H1 (cell line): ENCODE data around the gene ARID1B. TPM values are rescaled to one million over a fixed set of nuclear protein-coding genes. Genes with fewer than 3 reads are reported as not detected.

ENCODE experiments used
- CTCF ChIA-PET: fragments of 300-600 bp; sonication (Branson Sonifier 250); formaldehyde crosslinking; loops from one replicate; lab custom pipeline; 2021; ENCODE audit not compliant: partially characterized antibody; lab: Charles Lee
- POLR2A ChIA-PET: fragments of 300-600 bp; sonication (Branson Sonifier 250); formaldehyde crosslinking; loops from one replicate; lab custom pipeline; 2021; ENCODE audit warnings: inconsistent platforms; ENCODE audit not compliant: partially characterized antibody; lab: Charles Lee
- DNase-seq, 2 experiments: peaks; one replicate each; pipeline versions ENCODE4 v3.0.0 to v3.0.0-alpha.2; 2010 to 2022; ENCODE audit warnings: low spot score in 2 of 2, low read depth in 1 of 2, mixed read lengths in 1 of 2
- FAIRE-seq: peaks from 2 replicates; lab custom pipeline; 2011; peaks lifted over from hg19 to GRCh38; lab: Jason Lieb, UNC
- H2AFZ ChIP-seq: 2 replicates; pipeline ENCODE4 v1.8.1; 2012; ENCODE audit warnings: low read length, inconsistent platforms
- H2AK5ac ChIP-seq: 2 replicates; pipeline ENCODE4 v1.6.1; 2013; ENCODE audit warnings: low read depth, low read length
- H2BK120ac ChIP-seq: replicated peaks from 2 replicates; pipeline ENCODE3; 2013; ENCODE audit warnings: low read depth, low read length, inconsistent platforms
- H2BK12ac ChIP-seq: 2 replicates; pipeline ENCODE4 v1.6.1; 2013; ENCODE audit warnings: low read depth, low read length
- H2BK15ac ChIP-seq: 2 replicates; pipeline ENCODE4 v1.6.1; 2013; ENCODE audit warnings: low read length
- H2BK20ac ChIP-seq: 2 replicates; pipeline ENCODE4 v1.6.1; 2013; ENCODE audit warnings: low read length
- H2BK5ac ChIP-seq: 2 replicates; pipeline ENCODE4 v1.6.1; 2013; ENCODE audit warnings: low read depth, low read length
- H3K14ac ChIP-seq: 2 replicates; pipeline ENCODE4 v1.6.1; 2013; ENCODE audit warnings: inconsistent platforms; ENCODE audit not compliant: insufficient read length
- H3K18ac ChIP-seq: 2 replicates; pipeline ENCODE4 v1.6.1; 2013; ENCODE audit warnings: low read length; ENCODE audit errors: extremely low read depth
- H3K23ac ChIP-seq: 2 replicates; pipeline ENCODE4 v1.6.1; 2013; ENCODE audit warnings: inconsistent platforms; ENCODE audit not compliant: insufficient read length
- H3K23me2 ChIP-seq: 2 replicates; pipeline ENCODE4 v1.6.1; 2013; ENCODE audit warnings: low read depth, low read length
- H3K27ac ChIP-seq: 2 replicates; pipeline ENCODE4 v1.6.1; 2011; ENCODE audit warnings: low read depth, low read length, inconsistent platforms
- H3K27me3 ChIP-seq, 4 experiments: replicated peaks in 1 of 4; 1 replicate in 1 of 4; 2 replicates in 3 of 4; pipeline versions ENCODE4 v1.6.1 to v1.8.1; 2011 to 2013; ENCODE audit warnings: low read length in 3 of 4, mild to moderate bottlenecking in 3 of 4, inconsistent platforms in 2 of 4, mixed read lengths in 2 of 4, moderate library complexity in 1 of 4; ENCODE audit not compliant: control insufficient read depth in 3 of 4, insufficient read depth in 3 of 4; ENCODE audit errors: extremely low read depth in 1 of 4
- H3K36me3 ChIP-seq, 4 experiments: 2 replicates each; pipeline versions ENCODE4 v1.6.1 to v1.8.1; 2011 to 2013; ENCODE audit warnings: mild to moderate bottlenecking in 4 of 4, low read length in 3 of 4, moderate library complexity in 2 of 4, control low read depth in 1 of 4, inconsistent platforms in 1 of 4; ENCODE audit not compliant: insufficient read depth in 4 of 4, control insufficient read depth in 2 of 4
- H3K4ac ChIP-seq: replicated peaks from 2 replicates; pipeline ENCODE3; 2013; ENCODE audit warnings: low read length, low read depth, mixed read lengths, inconsistent platforms; ENCODE audit not compliant: insufficient read length
- H3K4me1 ChIP-seq, 4 experiments: replicated peaks in 1 of 4; 1 replicate in 1 of 4; 2 replicates in 3 of 4; pipeline versions ENCODE4 v1.6.1 to v1.8.1; 2011 to 2013; ENCODE audit warnings: low read length in 3 of 4, inconsistent platforms in 2 of 4, mixed read lengths in 1 of 4; ENCODE audit not compliant: insufficient read depth in 4 of 4, control insufficient read depth in 3 of 4
- H3K4me2 ChIP-seq, 2 experiments: 2 replicates each; pipeline versions ENCODE4 v1.6.1 to v1.8.1; 2011 to 2013; ENCODE audit warnings: low read depth in 2 of 2, low read length in 2 of 2, control low read depth in 1 of 2, inconsistent platforms in 1 of 2, mild to moderate bottlenecking in 1 of 2; ENCODE audit not compliant: insufficient read depth in 1 of 2
- H3K4me3 ChIP-seq, 4 experiments: fragments of 200-600, 300-600 bp in 1 of 4; sonication (generic), shearing (Covaris generic), sonication (Bioruptor Twin) in 1 of 4; 2 replicates each; pipeline versions ENCODE4 v1.5.1 to v1.8.1; 2011 to 2016; ENCODE audit warnings: low read length in 4 of 4, low read depth in 3 of 4, control low read depth in 2 of 4, inconsistent platforms in 2 of 4, mild to moderate bottlenecking in 2 of 4, mixed read lengths in 1 of 4, moderate library complexity in 1 of 4; ENCODE audit not compliant: insufficient read depth in 2 of 4; ENCODE audit errors: extremely low read depth in 1 of 4
- H3K56ac ChIP-seq: replicated peaks from 2 replicates; pipeline ENCODE3; 2013; ENCODE audit warnings: low read depth, mild to moderate bottlenecking, mixed read lengths, low read length, inconsistent platforms; ENCODE audit not compliant: insufficient read length
- H3K79me1 ChIP-seq: 2 replicates; pipeline ENCODE4 v1.6.1; 2013; ENCODE audit warnings: low read depth, low read length, control low read depth
- H3K79me2 ChIP-seq, 2 experiments: 2 replicates each; pipeline versions ENCODE4 v1.6.1 to v1.8.1; 2012 to 2013; ENCODE audit warnings: low read length in 2 of 2, mild to moderate bottlenecking in 2 of 2, inconsistent platforms in 1 of 2; ENCODE audit not compliant: insufficient read depth in 2 of 2, control insufficient read depth in 1 of 2
- H3K9ac ChIP-seq, 4 experiments: replicated peaks in 1 of 4; 1 replicate in 1 of 4; 2 replicates in 3 of 4; pipeline versions ENCODE4 v1.6.1 to v1.8.1; 2011 to 2013; ENCODE audit warnings: low read depth in 3 of 4, low read length in 3 of 4, control low read depth in 2 of 4, mild to moderate bottlenecking in 2 of 4, moderate library complexity in 2 of 4, inconsistent platforms in 1 of 4; ENCODE audit errors: extremely low read depth in 1 of 4
- H3K9me3 ChIP-seq, 2 experiments: 2 replicates each; pipeline versions ENCODE4 v1.6.1 to v1.8.1; 2012 to 2013; ENCODE audit warnings: mild to moderate bottlenecking in 2 of 2, moderate library complexity in 2 of 2, control low read depth in 1 of 2, inconsistent platforms in 1 of 2, low read depth in 1 of 2, low read length in 1 of 2, mixed read lengths in 1 of 2; ENCODE audit not compliant: insufficient read depth in 2 of 2
- H4K20me1 ChIP-seq, 2 experiments: replicated peaks in 1 of 2; 2 replicates each; pipeline versions ENCODE3 to v1.8.1; 2011 to 2013; ENCODE audit warnings: inconsistent platforms in 2 of 2, low read length in 2 of 2, mild to moderate bottlenecking in 1 of 2; ENCODE audit not compliant: insufficient read depth in 2 of 2, control insufficient read depth in 1 of 2
- H4K5ac ChIP-seq: 2 replicates; pipeline ENCODE4 v1.6.1; 2013; ENCODE audit warnings: low read length, low read depth, mixed read lengths, inconsistent platforms; ENCODE audit not compliant: insufficient read length
- H4K8ac ChIP-seq: 2 replicates; pipeline ENCODE4 v1.8.0; 2013; ENCODE audit warnings: mild to moderate bottlenecking, moderate library complexity, low read length, inconsistent platforms; ENCODE audit not compliant: insufficient read depth; ENCODE audit errors: extremely low read depth
- H4K91ac ChIP-seq: replicated peaks from 2 replicates; pipeline ENCODE3; 2013; ENCODE audit warnings: low read length, mixed read lengths, inconsistent platforms; ENCODE audit not compliant: insufficient read length
- POLR2A ChIP-seq, 2 experiments: IDR thresholded peaks; 1 replicate in 1 of 2; 2 replicates in 1 of 2; pipeline ENCODE4 v1.6.1; 2011; ENCODE audit warnings: low read depth in 2 of 2, low read length in 2 of 2, mild to moderate bottlenecking in 2 of 2; ENCODE audit errors: control extremely low read depth in 1 of 2
- WGBS, 2 experiments: shearing (Covaris generic) in 1 of 2; methylation state at CpG; one replicate each; pipeline versions ENCODE4 v1.1.6 to v1.1.7; 2013 to 2015; ENCODE audit warnings: low lambda C conversion rate in 2 of 2, mixed read lengths in 2 of 2, inconsistent platforms in 1 of 2, low coverage in 1 of 2, missing lambda C conversion rate in 1 of 2; ENCODE audit not compliant: insufficient replicate concordance in 2 of 2, insufficient coverage in 1 of 2, insufficient read length in 1 of 2; ENCODE audit errors: extremely low coverage in 1 of 2, missing lambda C conversion rate in 1 of 2; 5-methylcytosine and 5-hydroxymethylcytosine counted together
- polyA plus RNA-seq, 7 experiments: library from polyadenylated mRNA; depleted of rRNA in 3 of 7; stranded (reverse) in 5 of 7; unstranded in 2 of 7; fragments of >200 nt in 5 of 7; fragments of 200-250 nt in 2 of 7; gene quantifications; 1 replicate in 5 of 7; 2 replicates in 1 of 7; 4 replicates in 1 of 7; pipeline versions ENCODE4 v1.2.1 to v1.2.3, GENCODE V29; 2011 to 2013; ENCODE audit warnings: missing spikeins in 2 of 7, mixed read lengths in 2 of 7
- total RNA-seq: library from RNA; stranded (reverse); fragmentation: NEBNext Ultra II Directional; extraction: Animal tissue kit (Norgen Biotek cat#: 25700); gene quantifications from 2 replicates; pipeline ENCODE4 v1.2.1, GENCODE V29; 2021

Gene ARID1B
- total and polyA plus RNA-seq, 2 of the 8 experiments (the other 6 are each of a cell fraction or from before 2014, with no cell fraction given) = 24.3 to 70.3 TPM

- H3K79me2 ChIP-seq = peaks cover 6 to 97% of the 10 kb centered on the region in 2 experiments; a peak in 3 of 4 replicates
- FAIRE-seq = no peak
- CTCF ChIA-PET = interaction anchor here (0.9 to 2.9 kb wide), 8 partner anchors 9 to 82 kb away, joined by 3 to 16 read pairs (median 4); no protein-coding TSS in a partner anchor
Observed at GRCh38 chr6:156952401-156952800, 175.2 kb downstream of the ARID1B start.

More at GRCh38 chr6:156952401-156952800, 175.2 kb downstream of the ARID1B start:
- Histone ChIP-seq H3K18ac (no peak overlapping the region), H2AK5ac (peak overlapping the region; percentile 42; the same call in 1 of the 2 replicates), H4K8ac (peak overlapping the region; percentile 15; the same call in 1 of the 2 replicates), H4K5ac (no peak overlapping the region), H3K4me3 (no peak overlapping the region), H2BK120ac (no peak overlapping the region), H2BK20ac (no peak overlapping the region), H3K23ac (no peak overlapping the region), H3K9me3 (no peaks in the 10 kb centered on the region), H3K79me1 (peaks cover 12% of the 10 kb centered on the region), H3K4me2 (peak overlapping the region in 1 of 2 experiments; percentile 30; a peak in 2 of 4 replicates), H4K20me1 (peaks cover 3 to 4% of the 10 kb centered on the region in 2 experiments), H3K27ac (no peak overlapping the region), H4K91ac (peak overlapping the region; percentile 56), H3K14ac (no peak overlapping the region), H3K23me2 (no peaks in the 10 kb centered on the region), H2BK12ac (no peak overlapping the region; the same call in 1 of the 2 replicates), H2AFZ (no peak overlapping the region), H2BK15ac (no peak overlapping the region; the same call in 1 of the 2 replicates), H2BK5ac (no peak overlapping the region), H3K9ac (no peak overlapping the region), H3K56ac (no peak overlapping the region), H3K36me3 (no peaks in the 10 kb centered on the region), H3K27me3 (no peaks in the 10 kb centered on the region), H3K4ac (no peak overlapping the region), H3K4me1 (peaks cover 0 to 15% (median 12%) of the 10 kb centered on the region in 4 experiments; a peak in 6 of 7 replicates)
- TF ChIP-seq POLR2A (IDR thresholded peaks at IDR 0.05; ENCODE audit: control extremely low read depth in 1 of 2, low read depth in 2 of 2, low read length in 2 of 2) = no peak
- POLR2A ChIA-PET = no interaction called here
- no peak for DNase-seq
- 87% methylated on average over 5 of the region's 5 CpGs; no CpG with 5 or more reads in 1 of the 2 experiments for WGBS, 2 experiments
